Globus pallidus (tissue), 1 donor: ENCODE data around the gene RBM48.
"Not testable (repeated sequence)": the region's sequence is repeated elsewhere in the genome, so short reads cannot be mapped to it uniquely, and the experiment has no call there.

Experiments
- DNase-seq: peaks from one replicate; pipeline ENCODE4 v3.0.0-alpha.2; 2015; ENCODE audit warnings: low spot score

RBM48 gene

DNA sequence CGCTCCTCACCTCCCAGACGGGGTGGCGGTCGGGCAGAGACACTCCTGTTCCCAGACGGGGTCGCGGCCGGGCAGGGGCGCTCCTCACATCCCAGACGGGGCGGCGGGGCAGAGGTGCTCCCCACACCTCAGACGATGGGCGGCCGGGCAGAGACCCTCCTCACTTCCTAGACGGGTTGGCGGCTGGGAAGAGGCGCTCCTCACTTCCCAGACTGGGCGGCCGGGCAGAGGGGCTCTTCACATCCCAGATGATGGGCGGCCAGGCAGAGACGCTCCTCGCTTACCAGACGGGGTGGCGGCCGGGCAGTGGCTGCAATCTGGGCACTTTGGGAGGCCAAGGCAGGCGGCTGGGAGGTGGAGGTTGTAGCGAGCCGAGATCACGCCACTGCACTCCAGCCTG lies 16.5 kb downstream of the RBM48 start:
- DNase-seq = not testable (repeated sequence)

DNA sequence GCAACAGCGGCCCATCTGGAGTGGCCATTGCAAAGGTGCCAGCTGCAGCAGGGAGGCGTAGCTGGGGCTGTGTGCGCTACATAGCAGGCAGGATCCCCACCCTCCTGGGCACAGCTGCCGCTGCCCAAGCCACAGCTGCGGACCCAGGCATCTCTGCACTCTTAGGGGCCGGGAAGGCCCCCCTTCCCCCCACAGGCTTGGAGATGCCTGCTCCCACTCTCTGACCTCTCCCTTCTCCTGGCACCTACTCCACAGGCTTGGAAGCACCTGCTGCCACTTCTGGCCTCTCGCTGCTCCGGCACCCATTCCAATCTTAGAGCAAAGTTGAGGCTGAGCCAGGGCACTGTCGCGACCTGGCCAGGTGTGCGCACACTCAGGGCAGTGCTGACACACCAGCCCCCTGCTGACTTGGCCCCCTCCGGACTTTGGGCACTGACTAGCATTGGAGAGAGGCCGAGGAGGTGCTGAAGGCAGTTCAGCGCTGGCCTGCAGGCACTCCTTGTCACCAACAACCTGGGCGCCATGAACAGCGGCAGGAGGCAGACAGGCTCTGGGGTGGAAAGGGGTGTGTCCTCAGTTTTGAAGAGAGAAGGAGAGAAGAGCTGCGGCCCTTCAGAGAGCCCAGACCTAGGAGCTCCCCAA lies 18.4 kb downstream of the RBM48 start:
- no peak for DNase-seq

DNA sequence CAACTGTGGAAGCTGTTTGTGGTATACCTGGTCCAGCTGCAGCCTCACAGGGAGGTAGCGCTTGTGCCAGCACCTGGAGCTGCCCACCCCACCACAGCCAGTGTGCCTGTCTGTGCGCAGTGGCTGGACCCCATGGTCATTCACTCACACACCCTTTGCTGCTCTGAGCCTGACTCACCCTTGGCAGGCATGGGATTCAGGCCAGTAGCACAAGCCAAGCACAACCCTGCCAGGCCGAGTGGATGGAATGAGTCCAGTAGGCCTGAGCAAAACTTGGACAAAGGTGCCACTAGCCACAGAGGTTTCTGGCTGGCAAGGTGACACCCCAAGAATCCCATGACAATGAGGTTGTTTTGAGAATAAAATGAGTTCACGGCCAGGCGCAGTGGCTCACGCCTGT lies 19.0 kb downstream of the RBM48 start:
- no peak for DNase-seq

DNA sequence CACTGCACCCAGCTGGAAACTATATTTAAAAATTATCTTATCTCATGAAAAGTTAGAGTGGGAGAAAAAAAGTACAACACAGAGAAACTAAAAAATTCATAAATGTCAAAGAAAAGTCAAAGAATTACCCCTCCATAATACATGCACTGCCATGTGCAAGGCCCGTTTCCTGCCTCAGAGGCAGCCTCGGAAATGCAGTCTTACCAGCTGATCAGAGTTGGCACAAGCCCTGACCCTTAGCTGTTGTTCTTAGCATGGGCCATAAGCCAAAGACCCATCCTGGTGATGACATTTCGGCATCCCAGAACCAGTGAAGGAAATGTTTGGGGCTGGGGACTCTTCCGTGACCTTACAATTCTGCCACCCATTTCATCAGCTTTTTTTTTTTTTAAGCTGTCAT lies 21.6 kb downstream of the RBM48 start:
- no peak for DNase-seq

GRCh38 chr7:92557249-92557648 lies 28.7 kb downstream of the RBM48 start:
- no peak for DNase-seq

DNA sequence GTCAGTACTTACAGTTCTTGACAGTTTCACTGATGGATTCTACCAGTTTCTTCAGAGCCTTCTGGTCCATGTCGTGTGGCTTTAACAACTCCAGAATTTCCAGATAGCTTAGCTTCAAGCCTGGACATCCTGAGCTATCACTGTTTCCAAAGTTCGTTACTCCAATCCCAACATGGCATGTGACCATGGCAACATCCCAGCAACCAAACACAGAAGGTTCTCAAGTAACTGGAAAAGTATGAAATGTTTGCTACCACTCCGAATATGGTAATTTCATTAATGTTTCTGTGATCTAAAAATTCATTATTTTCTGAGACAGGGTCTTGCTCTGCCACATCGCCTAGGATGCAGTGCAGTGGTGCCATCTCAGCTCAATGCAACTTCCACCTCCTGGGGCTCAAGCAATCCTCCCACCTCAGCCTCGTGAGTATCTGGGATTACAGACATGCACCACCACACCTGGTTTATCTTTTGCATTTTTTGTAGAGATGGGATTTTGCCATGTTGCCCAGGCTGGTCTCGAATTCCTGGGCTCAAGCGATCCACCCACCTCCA lies 29.3 kb downstream of the RBM48 start:
- DNase-seq = no peak

DNA sequence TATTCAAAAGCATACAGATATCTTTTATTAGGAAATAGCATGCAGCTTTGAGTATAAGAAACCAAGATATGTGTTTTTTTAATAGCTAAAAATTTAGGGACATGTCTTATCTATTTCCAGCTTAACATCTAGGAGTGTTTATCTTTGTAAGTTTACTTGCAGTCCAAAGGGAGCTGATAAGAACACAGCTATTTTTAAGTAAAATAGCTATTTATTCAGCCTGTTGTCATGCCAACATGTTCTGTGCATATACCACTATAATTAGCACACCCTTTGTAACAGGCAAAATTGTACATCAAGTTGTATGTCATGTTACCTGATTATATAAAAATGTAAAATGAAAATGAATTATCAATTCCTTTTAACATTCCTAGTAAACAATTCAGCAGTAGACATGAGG lies 32.0 kb downstream of the RBM48 start:
- no peak for DNase-seq

- no peak for DNase-seq
These were observed 34.8 kb downstream of the RBM48 start for GRCh38 chr7:92563345-92563744.

- DNase-seq = no peak
These were observed 38.9 kb downstream of the RBM48 start for GRCh38 chr7:92567460-92567859.

DNA sequence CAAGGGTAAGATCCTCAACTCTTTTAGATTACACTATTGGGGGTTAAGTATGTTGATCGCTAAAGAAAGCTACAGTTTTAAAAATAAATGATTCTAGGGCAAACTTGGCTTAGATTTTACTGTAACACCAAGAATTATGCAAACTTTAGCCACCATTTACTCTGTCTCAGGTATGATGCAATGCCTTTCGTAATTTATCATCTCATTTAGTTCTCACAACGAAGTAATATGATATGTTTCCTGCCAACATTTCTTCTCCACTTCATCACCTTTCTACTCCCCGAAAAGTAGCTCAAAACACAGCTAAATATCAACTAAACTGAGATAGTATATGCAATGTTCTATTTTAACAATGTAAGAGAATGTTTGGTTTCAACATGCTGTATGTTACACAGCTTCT lies 40.5 kb downstream of the RBM48 start:
- no peak for DNase-seq

DNA sequence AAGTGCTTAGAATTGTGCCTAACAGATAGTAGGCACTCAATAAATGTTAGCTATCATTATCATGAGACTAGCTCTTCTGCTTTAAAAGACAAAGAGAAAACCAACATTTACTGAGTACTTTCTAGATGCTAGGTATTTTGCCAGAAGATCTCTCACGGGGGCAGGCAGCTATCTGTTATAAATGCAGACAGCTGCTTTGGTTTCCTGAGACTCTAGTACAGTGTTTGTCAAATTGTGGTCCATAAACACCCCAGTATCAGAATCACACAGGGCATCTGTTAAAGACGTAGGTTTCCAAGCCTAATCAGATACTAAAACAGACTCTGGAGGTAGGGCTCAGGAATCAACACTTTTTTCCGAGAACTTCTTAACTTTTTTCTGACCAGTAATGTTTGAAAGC lies 47.7 kb downstream of the RBM48 start:
- no peak for DNase-seq

- no peak for DNase-seq
These were observed 54.4 kb downstream of the RBM48 start for GRCh38 chr7:92582948-92583347.

- no peak for DNase-seq
These were observed 56.4 kb downstream of the RBM48 start for GRCh38 chr7:92584953-92585352.

GRCh38 chr7:92586403-92586802 lies 57.8 kb downstream of the RBM48 start:
- no peak for DNase-seq

- DNase-seq = no peak
These were observed 58.2 kb downstream of the RBM48 start for GRCh38 chr7:92586841-92587240.
